ENCODE results near the gene MPC1.

DNA sequence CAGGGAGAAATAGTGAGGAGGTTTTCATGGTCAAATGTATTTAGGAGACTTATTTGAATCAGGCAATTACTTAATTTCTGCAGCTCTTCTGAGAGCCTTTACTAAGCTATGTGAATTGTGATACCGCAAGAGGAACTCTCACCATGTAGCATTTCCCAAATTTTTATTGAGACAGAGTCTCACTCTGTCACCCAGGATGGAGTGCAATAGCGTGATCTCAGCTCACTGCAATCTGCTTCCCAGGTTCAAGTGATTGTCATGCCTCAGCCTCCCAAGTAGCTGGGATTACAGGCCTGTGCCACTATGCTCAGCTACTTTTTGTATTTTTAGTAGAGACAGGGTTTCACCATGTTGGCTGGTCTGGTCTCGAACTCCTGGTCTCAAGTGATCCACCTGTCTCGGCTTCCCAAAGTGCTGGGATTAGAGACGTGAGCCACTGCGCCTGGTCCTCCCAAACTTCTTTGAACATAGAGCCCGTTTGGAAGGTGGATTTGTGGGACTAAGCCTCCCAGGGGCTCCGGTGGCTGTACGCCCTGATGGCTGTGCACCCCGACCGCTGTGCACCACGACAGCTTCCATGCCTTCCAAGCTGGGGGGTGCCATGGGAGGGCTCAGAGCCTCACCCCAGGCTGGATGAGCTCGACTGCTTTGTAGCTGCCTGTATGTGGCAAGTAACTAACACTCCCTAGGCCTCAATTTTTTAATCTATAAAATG lies 5.7 kb upstream of the MPC1 start:
- TF ChIP-seq, protein P1, sequence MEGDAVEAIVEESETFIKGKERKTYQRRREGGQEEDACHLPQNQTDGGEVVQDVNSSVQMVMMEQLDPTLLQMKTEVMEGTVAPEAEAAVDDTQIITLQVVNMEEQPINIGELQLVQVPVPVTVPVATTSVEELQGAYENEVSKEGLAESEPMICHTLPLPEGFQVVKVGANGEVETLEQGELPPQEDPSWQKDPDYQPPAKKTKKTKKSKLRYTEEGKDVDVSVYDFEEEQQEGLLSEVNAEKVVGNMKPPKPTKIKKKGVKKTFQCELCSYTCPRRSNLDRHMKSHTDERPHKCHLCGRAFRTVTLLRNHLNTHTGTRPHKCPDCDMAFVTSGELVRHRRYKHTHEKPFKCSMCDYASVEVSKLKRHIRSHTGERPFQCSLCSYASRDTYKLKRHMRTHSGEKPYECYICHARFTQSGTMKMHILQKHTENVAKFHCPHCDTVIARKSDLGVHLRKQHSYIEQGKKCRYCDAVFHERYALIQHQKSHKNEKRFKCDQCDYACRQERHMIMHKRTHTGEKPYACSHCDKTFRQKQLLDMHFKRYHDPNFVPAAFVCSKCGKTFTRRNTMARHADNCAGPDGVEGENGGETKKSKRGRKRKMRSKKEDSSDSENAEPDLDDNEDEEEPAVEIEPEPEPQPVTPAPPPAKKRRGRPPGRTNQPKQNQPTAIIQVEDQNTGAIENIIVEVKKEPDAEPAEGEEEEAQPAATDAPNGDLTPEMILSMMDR (IDR thresholded peaks at IDR 0.05): no peak
- TF ChIP-seq POLR2A (IDR thresholded peaks at IDR 0.05): no peak

All from lower leg skin (tissue), 3 donors.